Mucosa of descending colon (tissue), 3 donors: ENCODE measurements around the gene UIMC1. TPM values are rescaled to one million over a fixed set of nuclear protein-coding genes. Genes with fewer than 3 reads are reported as not detected.
A peak's percentile ranks its signal among the peaks of the same experiment; 100 is the strongest.

ENCODE experiments used
- ATAC-seq: fragments of 200-7000 bp; cut with Tn5 transposase; one replicate; pipeline ENCODE4 v1.9.1; 2020; ENCODE audit warnings: mild to moderate bottlenecking, moderate library complexity
- DNase-seq, 3 donors: peaks; one replicate each; pipeline ENCODE4 v3.0.0-alpha.2; 2020
- H3K36me3 ChIP-seq: fragments of 200-600 bp; one replicate; pipeline ENCODE4 v1.8.0; 2021; ENCODE audit warnings: low read depth, mild to moderate bottlenecking
- H3K4me1 ChIP-seq: fragments of 200-600 bp; one replicate; pipeline ENCODE4 v1.8.0; 2021; ENCODE audit warnings: low read depth, mild to moderate bottlenecking
- H3K4me3 ChIP-seq: fragments of 200-600 bp; one replicate; pipeline ENCODE4 v1.8.0; 2021; ENCODE audit warnings: mild to moderate bottlenecking
- H3K9me3 ChIP-seq: fragments of 200-600 bp; one replicate; pipeline ENCODE4 v1.8.0; 2021; ENCODE audit warnings: mild to moderate bottlenecking
- CTCF ChIP-seq: fragments of 200-600 bp; IDR thresholded peaks from one replicate; pipeline ENCODE4 v1.8.0; 2022; ENCODE audit warnings: antibody characterized with exemption, mild to moderate bottlenecking
- intact Hi-C, 2 donors: fragments of 100-400 bp; cut with DNase I in 1 of 2; cut with micrococcal nuclease in 1 of 2; formaldehyde crosslinking; loops; one replicate each; pipeline versions ENCODE4 v1.11.0 to v1.11.1; 2022; cut with DNase I, micrococcal nuclease
- total RNA-seq, 3 donors: library from RNA; stranded (reverse); fragmentation: NEBNext Ultra II Directional in 2 of 3; extraction: Animal tissue kit (Norgen Biotek cat#: 25700) in 2 of 3; gene quantifications; one replicate each; pipeline versions ENCODE4 v1.2.1 to v1.2.4, GENCODE V29; 2021 to 2023
- donor health status: DM: no; HTN: no; CAD: no; lungs with moderate emphysema.
- donor health status: DM: no; HTN: no; CAD: no.
- donor health status: DM: no; HTN: yes; CAD: no.

The UIMC1 gene
- total RNA-seq, 3 donors from 2014 or later, result 30.7 to 57.8 (median 33.3) TPM

- DNase-seq, result no peak
- no peaks in the 10 kb centered on the region for H3K9me3 ChIP-seq
- no peaks in the 10 kb centered on the region for H3K36me3 ChIP-seq
- TF ChIP-seq CTCF, result no peak
- H3K4me3 ChIP-seq, result no peak overlapping the region
- intact Hi-C loops, result no loop called here
- no peak for ATAC-seq
- no peaks in the 10 kb centered on the region for H3K4me1 ChIP-seq
These were observed 40.9 kb downstream of the UIMC1 start for GRCh38 chr5:176965633-176966032.

GRCh38 chr5:176959051-176959450 lies 47.5 kb downstream of the UIMC1 start:
- intact Hi-C loops, result no loop called here
- no peaks in the 10 kb centered on the region for H3K9me3 ChIP-seq
- TF ChIP-seq CTCF, result no peak
- peak; percentile 67 for ATAC-seq
- H3K36me3 ChIP-seq, result no peaks in the 10 kb centered on the region
- no peak overlapping the region for H3K4me3 ChIP-seq
- no peaks in the 10 kb centered on the region for H3K4me1 ChIP-seq
- no peak for DNase-seq

- H3K4me3 ChIP-seq, result no peak overlapping the region
- no peaks in the 10 kb centered on the region for H3K9me3 ChIP-seq
- intact Hi-C loops, result no loop called here
- H3K4me1 ChIP-seq, result no peaks in the 10 kb centered on the region
- TF ChIP-seq CTCF, result no peak
- no peak for DNase-seq
- no peak for ATAC-seq
- no peaks in the 10 kb centered on the region for H3K36me3 ChIP-seq
These were observed 49.8 kb downstream of the UIMC1 start for GRCh38 chr5:176956756-176957155.

GRCh38 chr5:176955895-176956294 lies 50.7 kb downstream of the UIMC1 start:
- H3K4me1 ChIP-seq, result no peaks in the 10 kb centered on the region
- TF ChIP-seq CTCF, result no peak
- intact Hi-C loops, result no loop called here
- no peak for DNase-seq
- no peaks in the 10 kb centered on the region for H3K9me3 ChIP-seq
- ATAC-seq, result no peak
- no peaks in the 10 kb centered on the region for H3K36me3 ChIP-seq
- H3K4me3 ChIP-seq, result no peak overlapping the region

- Histone ChIP-seq H3K4me3 (no peak overlapping the region), H3K4me1 (no peaks in the 10 kb centered on the region), H3K36me3 (no peaks in the 10 kb centered on the region), H3K9me3 (no peaks in the 10 kb centered on the region)
- TF ChIP-seq CTCF, result no peak
- ATAC-seq (no peak), DNase-seq (no peak)
- intact Hi-C loops, result no loop called here
These were observed 52.5 kb downstream of the UIMC1 start for GRCh38 chr5:176954050-176954449.

- no peaks in the 10 kb centered on the region for H3K36me3 ChIP-seq
- intact Hi-C loops, result no loop called here
- no peak for ATAC-seq
These were observed 53.9 kb downstream of the UIMC1 start for GRCh38 chr5:176952531-176953193.

More at GRCh38 chr5:176952531-176953193, 53.9 kb downstream of the UIMC1 start:
- H3K9me3 ChIP-seq, result no peaks in the 10 kb centered on the region
- no peaks in the 10 kb centered on the region for H3K4me1 ChIP-seq
- TF ChIP-seq CTCF, result no peak
- H3K4me3 ChIP-seq, result no peak overlapping the region
- DNase-seq, result no peak
